ENCODE results near the gene POLN.

DNA sequence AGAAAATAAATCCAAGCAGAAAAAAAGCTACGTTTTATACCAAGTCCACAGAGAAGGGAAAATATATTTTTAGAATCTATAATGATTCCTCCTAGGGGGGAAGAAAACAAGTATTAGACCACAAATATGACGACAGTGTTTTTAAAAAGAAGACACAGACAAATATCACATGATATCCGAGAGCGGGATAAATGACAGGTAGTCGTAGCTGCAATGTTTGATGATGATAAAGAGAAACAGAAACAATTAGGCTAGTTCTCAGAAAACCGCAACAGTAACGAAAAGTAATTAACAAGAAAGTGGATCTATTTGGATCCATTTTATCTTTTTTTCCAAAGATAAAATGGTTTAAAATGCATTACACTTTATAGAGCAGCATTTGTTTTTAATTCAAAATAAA, 918 bp downstream of the POLN start:
- TF ChIP-seq, protein P1, sequence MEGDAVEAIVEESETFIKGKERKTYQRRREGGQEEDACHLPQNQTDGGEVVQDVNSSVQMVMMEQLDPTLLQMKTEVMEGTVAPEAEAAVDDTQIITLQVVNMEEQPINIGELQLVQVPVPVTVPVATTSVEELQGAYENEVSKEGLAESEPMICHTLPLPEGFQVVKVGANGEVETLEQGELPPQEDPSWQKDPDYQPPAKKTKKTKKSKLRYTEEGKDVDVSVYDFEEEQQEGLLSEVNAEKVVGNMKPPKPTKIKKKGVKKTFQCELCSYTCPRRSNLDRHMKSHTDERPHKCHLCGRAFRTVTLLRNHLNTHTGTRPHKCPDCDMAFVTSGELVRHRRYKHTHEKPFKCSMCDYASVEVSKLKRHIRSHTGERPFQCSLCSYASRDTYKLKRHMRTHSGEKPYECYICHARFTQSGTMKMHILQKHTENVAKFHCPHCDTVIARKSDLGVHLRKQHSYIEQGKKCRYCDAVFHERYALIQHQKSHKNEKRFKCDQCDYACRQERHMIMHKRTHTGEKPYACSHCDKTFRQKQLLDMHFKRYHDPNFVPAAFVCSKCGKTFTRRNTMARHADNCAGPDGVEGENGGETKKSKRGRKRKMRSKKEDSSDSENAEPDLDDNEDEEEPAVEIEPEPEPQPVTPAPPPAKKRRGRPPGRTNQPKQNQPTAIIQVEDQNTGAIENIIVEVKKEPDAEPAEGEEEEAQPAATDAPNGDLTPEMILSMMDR (optimal IDR thresholded peaks at IDR 0.05 in 1 of 3, IDR thresholded peaks at IDR 0.05 in 1 of 3, conservative IDR thresholded peaks at IDR 0.05 in 1 of 3; ENCODE audit: extremely low read depth in 1 of 3, insufficient read depth in 2 of 3, low read length in 3 of 3): no peak
- no peak for TF ChIP-seq EZH2 (IDR thresholded peaks at IDR 0.05; ENCODE audit: low read length)

Data from keratinocyte (primary cell).